ENCODE measurements around the gene KIAA1328. TPM values are rescaled to one million over a fixed set of nuclear protein-coding genes. Genes with fewer than 3 reads are reported as not detected.
A peak's percentile ranks its signal among the peaks of the same experiment; 100 is the strongest.

Gene KIAA1328
- total RNA-seq, 1 experiment from 2014 or later = 8.5 TPM

GRCh38 chr18:37218022-37218590 is 389.2 kb downstream of the KIAA1328 start:
- DNase-seq (ENCODE audit: low read depth) = no peak

- no peak for DNase-seq (ENCODE audit: low read depth)
These were observed 390.3 kb downstream of the KIAA1328 start for GRCh38 chr18:37219257-37219656.

- no peak for DNase-seq (ENCODE audit: low read depth)
These were observed 393.5 kb downstream of the KIAA1328 start for GRCh38 chr18:37222354-37222998.

- DNase-seq (ENCODE audit: low read depth) = no peak
These were observed 394.1 kb downstream of the KIAA1328 start for GRCh38 chr18:37222999-37223378.

- no peak for DNase-seq (ENCODE audit: low read depth)
These were observed 396.4 kb downstream of the KIAA1328 start for GRCh38 chr18:37225279-37225678.

- DNase-seq (ENCODE audit: low read depth) = no peak
These were observed 401.8 kb downstream of the KIAA1328 start for GRCh38 chr18:37230768-37231167.

- no peak for DNase-seq (ENCODE audit: low read depth)
These were observed 402.3 kb downstream of the KIAA1328 start for GRCh38 chr18:37231251-37231650.

GRCh38 chr18:37235583-37235982 is 406.7 kb downstream of the KIAA1328 start:
- no peak for DNase-seq (ENCODE audit: low read depth)

- no peak for DNase-seq (ENCODE audit: low read depth)
These were observed 409.6 kb downstream of the KIAA1328 start for GRCh38 chr18:37238282-37239108.

- no peak for DNase-seq (ENCODE audit: low read depth)
These were observed 413.2 kb downstream of the KIAA1328 start for GRCh38 chr18:37242091-37242490.

- no peak for DNase-seq (ENCODE audit: low read depth)
These were observed 414.1 kb downstream of the KIAA1328 start for GRCh38 chr18:37242826-37243560.

- no peak for DNase-seq (ENCODE audit: low read depth)
These were observed 414.8 kb downstream of the KIAA1328 start for GRCh38 chr18:37243741-37244140.

- no peak for DNase-seq (ENCODE audit: low read depth)
These were observed 415.7 kb downstream of the KIAA1328 start for GRCh38 chr18:37244618-37245017.

- no peak for DNase-seq (ENCODE audit: low read depth)
These were observed 417.9 kb downstream of the KIAA1328 start for GRCh38 chr18:37246779-37247340.

- no peak for DNase-seq (ENCODE audit: low read depth)
These were observed 418.7 kb downstream of the KIAA1328 start for GRCh38 chr18:37247497-37248161.

GRCh38 chr18:37248281-37248680 is 419.4 kb downstream of the KIAA1328 start:
- DNase-seq (ENCODE audit: low read depth) = no peak

- no peak for DNase-seq (ENCODE audit: low read depth)
These were observed 420.4 kb downstream of the KIAA1328 start for GRCh38 chr18:37249171-37249886.

GRCh38 chr18:37249895-37250618 is 421.1 kb downstream of the KIAA1328 start:
- DNase-seq (ENCODE audit: low read depth) = no peak

GRCh38 chr18:37251679-37252078 is 422.8 kb downstream of the KIAA1328 start:
- peak; percentile 7 for DNase-seq (ENCODE audit: low read depth)

- no peak for DNase-seq (ENCODE audit: low read depth)
These were observed 423.4 kb downstream of the KIAA1328 start for GRCh38 chr18:37252342-37252741.

All from RPMI7951 (cell line).